ENCODE measurements around the gene ABLIM1. TPM values are rescaled to one million over a fixed set of nuclear protein-coding genes. Genes with fewer than 3 reads are reported as not detected.

Gene ABLIM1
- total and polyA plus RNA-seq, 2 experiments from 2014 or later: 21.9 to 45.1 TPM

GRCh38 chr10:114681542-114681941 lies 23.5 kb upstream of the ABLIM1 start:
- no peak overlapping the region for H3K27ac ChIP-seq (ENCODE audit: low read depth)
- ATAC-seq (no peak), DNase-seq (ENCODE audit: low spot score) (no peak)
- no peak overlapping the region for H3K4me3 Mint-ChIP-seq
- no peaks in the 10 kb centered on the region for H3K27me3 ChIP-seq (ENCODE audit: insufficient read depth)
- no peaks in the 10 kb centered on the region for H3K79me2 ChIP-seq (replicated peaks; ENCODE audit: insufficient read depth)
- H3K9me3 Mint-ChIP-seq: no peaks in the 10 kb centered on the region
- no peaks in the 10 kb centered on the region for H3K36me3 ChIP-seq (ENCODE audit: insufficient read depth)
- no peaks in the 10 kb centered on the region for H3K4me1 ChIP-seq (ENCODE audit: insufficient read depth)
- no peak overlapping the region for H3K4me2 ChIP-seq
- H4K20me1 ChIP-seq (replicated peaks; ENCODE audit: insufficient read depth): no peaks in the 10 kb centered on the region
- no peaks in the 10 kb centered on the region for H3F3A ChIP-seq (replicated peaks; ENCODE audit: low read depth)
- no peak overlapping the region for H3K27ac Mint-ChIP-seq
- no peaks in the 10 kb centered on the region for H3K36me3 Mint-ChIP-seq (ENCODE audit: low read depth)
- TF ChIP-seq NANOG (IDR thresholded peaks at IDR 0.05; ENCODE audit: borderline replicate concordance) (no peak), STAT1 (IDR thresholded peaks at IDR 0.05; ENCODE audit: unreplicated experiment) (no peak), CTCF (conservative IDR thresholded peaks at IDR 0.05; ENCODE audit: low read depth in 2 of 2) (no peak), ZNF331 (CRISPR knock-in tag; IDR thresholded peaks at IDR 0.05; ENCODE audit: low read depth) (no peak), JUNB (IDR thresholded peaks at IDR 0.05; ENCODE audit: unreplicated experiment) (no peak), EZH2phosphoT487 (IDR thresholded peaks at IDR 0.05; ENCODE audit: unreplicated experiment) (no peak), REST (IDR thresholded peaks at IDR 0.05; ENCODE audit: unreplicated experiment) (no peak), EZH2 (IDR thresholded peaks at IDR 0.05; ENCODE audit: low read depth, unreplicated experiment) (no peak), POLR2AphosphoS5 (IDR thresholded peaks at IDR 0.05; ENCODE audit: low read depth) (no peak), ZNF462 (CRISPR knock-in tag; IDR thresholded peaks at IDR 0.05) (no peak)
- H3K9me2 ChIP-seq (ENCODE audit: insufficient read depth): no peaks in the 10 kb centered on the region
- no peak overlapping the region for H3K4me3 ChIP-seq
- peaks cover 3% of the 10 kb centered on the region for H3K27me3 Mint-ChIP-seq (ENCODE audit: insufficient read depth, low read depth, poor library complexity)
- no peak overlapping the region for H2AFZ ChIP-seq
- peaks cover 9% of the 10 kb centered on the region for H3K4me1 Mint-ChIP-seq
